ENCODE data around the gene PLEKHA3. TPM values are rescaled to one million over a fixed set of nuclear protein-coding genes. Genes with fewer than 3 reads are reported as not detected.

The PLEKHA3 gene
- total and polyA plus RNA-seq, 10 of the 15 experiments (the other 5 are each of a cell fraction or from before 2014, with no cell fraction given): 1.4 to 21.1 (median 7.4) TPM

- TF ChIP-seq STAT1 (conservative IDR thresholded peaks at IDR 0.05) (no peak), LARP7 (IDR thresholded peaks at IDR 0.05) (no peak), RAD21 (IDR thresholded peaks at IDR 0.05; ENCODE audit: insufficient read depth, low read depth, low read length) (peak; percentile 25; the same call in 1 of the 2 replicates), CBX5 (IDR thresholded peaks at IDR 0.05; ENCODE audit: low read depth) (peak; percentile 86), BCLAF1 (IDR thresholded peaks at IDR 0.05) (no peak), NR2C1 (IDR thresholded peaks at IDR 0.05) (peak; percentile 28; the same call in 1 of the 2 replicates), NR2C2 (IDR thresholded peaks at IDR 0.05; ENCODE audit: borderline replicate concordance, control insufficient read depth, insufficient read length, low read depth) (no peak), CEBPB (IDR thresholded peaks at IDR 0.05; ENCODE audit: borderline replicate concordance in 1 of 2, low read depth in 2 of 2, low read length in 2 of 2) (peak; percentile 64; a peak in 3 of 4 replicates)
These were observed 50.4 kb downstream of the PLEKHA3 start (continued) for GRCh38 chr2:178530625-178531142.

GRCh38 chr2:178531168-178531567, 50.9 kb downstream of the PLEKHA3 start:
- RAD21 ChIA-PET (ENCODE audit: unreplicated experiment): interaction anchor here (0.6 to 4.8 kb wide), 5 partner anchors 37 to 267 kb away, joined by 3 to 29 read pairs (median 4); no protein-coding TSS in a partner anchor
- H3K27ac ChIP-seq (ENCODE audit: control insufficient read depth, insufficient read depth): peak overlapping the region; percentile 84
- POLR2A ChIA-PET: interaction anchor here (1.1 to 1.2 kb wide), 2 partner anchors 8 to 49 kb away, joined by 3 to 4 read pairs; no protein-coding TSS in a partner anchor
- H3K4me1 ChIP-seq (ENCODE audit: control insufficient read depth, insufficient read depth, low read length): peaks cover 35% of the 10 kb centered on the region
- H2AFZ ChIP-seq (ENCODE audit: control insufficient read depth, low read depth, low read length): peak overlapping the region; percentile 64
- intact Hi-C loops (cut with micrococcal nuclease; ENCODE audit: unreplicated experiment) (loop anchor here (5.0 kb wide), 1 partner anchor 129 kb away; no protein-coding TSS in a partner anchor), in situ Hi-C loops (cut with MboI) (no loop called here)
- H3K4me3 ChIP-seq: peak overlapping the region; percentile 54
- DNase-seq (ENCODE audit: low read depth, low spot score) (no peak), FAIRE-seq (no peak), ATAC-seq (no peak)
- peak overlapping the region; percentile 94 for H3K4me2 ChIP-seq (ENCODE audit: control insufficient read depth, insufficient read depth)
- no peaks in the 10 kb centered on the region for H3K27me3 ChIP-seq (replicated peaks in 1 of 2; ENCODE audit: control insufficient read depth in 2 of 2, insufficient read depth in 2 of 2, low read length in 1 of 2)
- no TSS peak for BruUV-seq (replicated peaks)
- peaks cover 53% of the 10 kb centered on the region for H3K79me2 ChIP-seq (ENCODE audit: control insufficient read depth, insufficient read depth, low read length)
- H3K9me3 ChIP-seq (replicated peaks; ENCODE audit: control insufficient read depth, insufficient read depth, low read length): no peaks in the 10 kb centered on the region; the same call in 2 of the 3 replicates
- H4K20me1 ChIP-seq (ENCODE audit: control insufficient read depth, insufficient read depth): no peaks in the 10 kb centered on the region
- peak overlapping the region; percentile 72 for H3K9ac ChIP-seq (ENCODE audit: control insufficient read depth, insufficient read depth, low read length)
- SMC1A ChIA-PET (ENCODE audit: uncharacterized antibody, unreplicated experiment): interaction anchor here (0.7 to 2.3 kb wide), 10 partner anchors 8 to 116 kb away, joined by 3 to 18 read pairs (median 3); no protein-coding TSS in a partner anchor
- CTCF ChIA-PET: interaction anchor here (0.9 to 2.2 kb wide), 3 partner anchors 14 to 419 kb away, joined by 3 to 11 read pairs (median 3); partner anchors contain the start of gene RBM45
- peaks cover 3 to 15% of the 10 kb centered on the region in 2 experiments for H3K36me3 ChIP-seq (ENCODE audit: control insufficient read depth in 2 of 2, insufficient read depth in 2 of 2, low read length in 1 of 2)
- WGBS (ENCODE audit: insufficient coverage, insufficient replicate concordance, low lambda C conversion rate, missing lambda C conversion rate): 43% methylated on average over 12 of the region's 12 CpGs
- 0 out of 2 replicates have a peak, but pooled peaks have one; percentile 30 for TF ChIP-seq ZBTB40 (IDR thresholded peaks at IDR 0.05; ENCODE audit: borderline replicate concordance)
- no peak for TF ChIP-seq POU2F2 (IDR thresholded peaks at IDR 0.05; ENCODE audit: borderline replicate concordance, low read depth, low read length)
- TF ChIP-seq SMARCA5 (IDR thresholded peaks at IDR 0.05): 0 out of 2 replicates have a peak, but pooled peaks have one; percentile 22
- TF ChIP-seq, protein P1, sequence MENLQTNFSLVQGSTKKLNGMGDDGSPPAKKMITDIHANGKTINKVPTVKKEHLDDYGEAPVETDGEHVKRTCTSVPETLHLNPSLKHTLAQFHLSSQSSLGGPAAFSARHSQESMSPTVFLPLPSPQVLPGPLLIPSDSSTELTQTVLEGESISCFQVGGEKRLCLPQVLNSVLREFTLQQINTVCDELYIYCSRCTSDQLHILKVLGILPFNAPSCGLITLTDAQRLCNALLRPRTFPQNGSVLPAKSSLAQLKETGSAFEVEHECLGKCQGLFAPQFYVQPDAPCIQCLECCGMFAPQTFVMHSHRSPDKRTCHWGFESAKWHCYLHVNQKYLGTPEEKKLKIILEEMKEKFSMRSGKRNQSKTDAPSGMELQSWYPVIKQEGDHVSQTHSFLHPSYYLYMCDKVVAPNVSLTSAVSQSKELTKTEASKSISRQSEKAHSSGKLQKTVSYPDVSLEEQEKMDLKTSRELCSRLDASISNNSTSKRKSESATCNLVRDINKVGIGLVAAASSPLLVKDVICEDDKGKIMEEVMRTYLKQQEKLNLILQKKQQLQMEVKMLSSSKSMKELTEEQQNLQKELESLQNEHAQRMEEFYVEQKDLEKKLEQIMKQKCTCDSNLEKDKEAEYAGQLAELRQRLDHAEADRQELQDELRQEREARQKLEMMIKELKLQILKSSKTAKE (IDR thresholded peaks at IDR 0.05; ENCODE audit: low read depth, poor library complexity, severe bottlenecking): no peak

Data from GM12878 (cell line).